ENCODE results near the gene ACOT12.
"Not testable (repeated sequence)": the region's sequence is repeated elsewhere in the genome, so short reads cannot be mapped to it uniquely, and the experiment has no call there.

The ACOT12 gene

GRCh38 chr5:81337803-81338202 is 56.1 kb downstream of the ACOT12 start:
- DNase-seq: no peak

- DNase-seq: no peak
Measured at GRCh38 chr5:81336556-81336955, 57.4 kb downstream of the ACOT12 start.

GRCh38 chr5:81335946-81336345 is 58.0 kb downstream of the ACOT12 start:
- DNase-seq: no peak

GRCh38 chr5:81334304-81335061 is 59.5 kb downstream of the ACOT12 start:
- DNase-seq: no peak

- DNase-seq: peak; percentile 7
Measured at GRCh38 chr5:81326554-81326953, 67.4 kb downstream of the ACOT12 start.

- no peak for DNase-seq
Measured at GRCh38 chr5:81317536-81317935, 76.4 kb downstream of the ACOT12 start.

GRCh38 chr5:81316571-81316970 is 77.4 kb downstream of the ACOT12 start:
- DNase-seq: no peak

GRCh38 chr5:81315830-81316229 is 78.1 kb downstream of the ACOT12 start:
- no peak for DNase-seq

- peak; percentile 92 for DNase-seq
Measured at GRCh38 chr5:81315336-81315735, 78.6 kb downstream of the ACOT12 start.

- no peak for DNase-seq
Measured at GRCh38 chr5:81314581-81314980, 79.4 kb downstream of the ACOT12 start.

GRCh38 chr5:81313686-81314085 is 80.2 kb downstream of the ACOT12 start:
- peak; percentile 77 for DNase-seq

GRCh38 chr5:81313278-81313677 is 80.7 kb downstream of the ACOT12 start:
- DNase-seq: peak; percentile 36

GRCh38 chr5:81310402-81311063 is 83.4 kb downstream of the ACOT12 start:
- DNase-seq: no peak

- DNase-seq: no peak
Measured at GRCh38 chr5:81308836-81309235, 85.1 kb downstream of the ACOT12 start.

GRCh38 chr5:81305785-81306184 is 88.1 kb downstream of the ACOT12 start:
- no peak for DNase-seq

GRCh38 chr5:81303563-81303962 is 90.4 kb downstream of the ACOT12 start:
- DNase-seq: peak; percentile 96

GRCh38 chr5:81302596-81302995 is 91.3 kb downstream of the ACOT12 start:
- no peak for DNase-seq

GRCh38 chr5:81301271-81302015 is 92.5 kb downstream of the ACOT12 start, which contains the start of gene ZCCHC9:
Gene ZCCHC9, plus strand, starts transcription at chr5:81301587. Its CDS starts 3,171 bp downstream, at chr5:81304758.
- peak; percentile 94 for DNase-seq

- DNase-seq: no peak
Measured at GRCh38 chr5:81300921-81301270, 93.0 kb downstream of the ACOT12 start.

GRCh38 chr5:81297531-81297930 is 96.4 kb downstream of the ACOT12 start:
- DNase-seq: no peak

- not testable (repeated sequence) for DNase-seq
Measured at GRCh38 chr5:81294021-81294420, 99.9 kb downstream of the ACOT12 start.

- no peak for DNase-seq
Measured at GRCh38 chr5:81292130-81292529, 101.8 kb downstream of the ACOT12 start.

GRCh38 chr5:81290146-81290545 is 103.8 kb downstream of the ACOT12 start:
- no peak for DNase-seq

- DNase-seq: no peak
Measured at GRCh38 chr5:81288021-81288433, 105.9 kb downstream of the ACOT12 start.

Measured in HCEC 1CT (cell line).